Measurements from ENCODE around the gene LAMA2.

GRCh38 chr6:129217701-129218100 is 334.8 kb downstream of the LAMA2 start:
- no peak for TF ChIP-seq CTCF (IDR thresholded peaks at IDR 0.05)
- TF ChIP-seq POLR2A (IDR thresholded peaks at IDR 0.05) = no peak
